ENCODE measurements around the gene GRIK1.

GRIK1 gene

GRCh38 chr21:29671728-29672127, 268.1 kb downstream of the GRIK1 start:
- no peak for DNase-seq (ENCODE audit: low read depth in 2 of 2)

GRCh38 chr21:29670228-29670627, 269.6 kb downstream of the GRIK1 start:
- DNase-seq (ENCODE audit: low read depth in 2 of 2), result no peak

DNA sequence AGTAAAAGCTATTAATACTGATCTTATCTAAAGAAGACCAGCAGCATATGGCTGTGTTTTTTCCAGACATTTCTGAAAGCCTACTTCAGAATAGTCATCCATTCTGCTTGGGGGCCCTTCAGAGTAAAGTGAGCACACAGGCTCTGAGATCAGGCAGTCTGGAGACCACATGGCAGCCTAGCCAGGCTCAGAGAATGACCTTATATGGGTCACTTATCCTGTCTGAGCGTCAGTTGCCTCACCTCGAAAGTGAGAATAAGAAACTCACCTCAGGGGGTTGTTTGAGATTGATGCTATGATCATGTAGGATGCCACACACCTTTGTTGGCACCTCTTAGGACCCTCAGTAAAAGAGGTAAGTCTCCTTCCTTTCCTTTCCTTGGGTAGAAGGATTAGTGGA, 270.4 kb downstream of the GRIK1 start:
- no peak for DNase-seq (ENCODE audit: low read depth in 2 of 2)

DNA sequence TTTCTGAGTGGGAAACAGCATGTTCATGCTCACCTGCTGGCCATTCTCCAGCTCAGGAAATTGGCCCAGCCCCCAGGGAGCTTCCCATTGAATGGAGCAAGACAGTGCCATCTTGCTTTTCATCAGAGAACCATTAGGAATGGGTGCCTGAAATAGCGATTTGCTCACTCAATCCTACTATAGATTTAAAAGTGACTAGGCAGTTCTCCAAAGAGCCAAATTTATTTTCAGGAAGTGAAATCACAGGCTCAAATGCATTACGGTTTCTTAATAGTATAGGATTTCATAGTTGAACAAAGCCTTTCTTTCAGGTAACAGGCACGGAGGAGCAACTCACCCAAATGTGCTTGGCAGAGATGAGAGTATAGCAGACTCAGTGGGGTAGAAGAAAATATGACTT, 272.1 kb downstream of the GRIK1 start:
- no peak for DNase-seq (ENCODE audit: low read depth in 2 of 2)

DNA sequence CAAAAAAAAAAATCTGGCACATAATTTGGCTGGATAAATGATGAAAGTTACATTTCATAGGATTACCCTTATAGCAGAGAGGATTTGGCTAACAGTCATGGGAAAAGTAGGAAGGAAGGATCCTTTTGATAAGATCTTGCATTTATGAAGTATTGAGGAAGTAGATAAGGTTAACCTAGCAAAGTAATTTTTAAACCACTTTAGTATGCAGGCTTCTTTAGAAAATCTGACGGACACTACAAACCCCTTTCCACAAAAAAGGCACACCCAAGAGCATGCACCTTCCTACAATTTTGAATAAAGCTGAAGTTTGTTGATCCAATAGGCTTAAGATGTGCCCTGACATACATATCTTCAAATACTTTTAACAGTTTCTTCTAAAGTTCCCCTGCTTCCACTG, 275.2 kb downstream of the GRIK1 start:
- no peak for DNase-seq (ENCODE audit: low read depth in 2 of 2)

GRCh38 chr21:29661672-29662442, 277.9 kb downstream of the GRIK1 start:
- DNase-seq (ENCODE audit: low read depth in 2 of 2), result no peak

- no peak for DNase-seq (ENCODE audit: low read depth in 2 of 2)
These were observed 279.6 kb downstream of the GRIK1 start for GRCh38 chr21:29660047-29660720.

DNA sequence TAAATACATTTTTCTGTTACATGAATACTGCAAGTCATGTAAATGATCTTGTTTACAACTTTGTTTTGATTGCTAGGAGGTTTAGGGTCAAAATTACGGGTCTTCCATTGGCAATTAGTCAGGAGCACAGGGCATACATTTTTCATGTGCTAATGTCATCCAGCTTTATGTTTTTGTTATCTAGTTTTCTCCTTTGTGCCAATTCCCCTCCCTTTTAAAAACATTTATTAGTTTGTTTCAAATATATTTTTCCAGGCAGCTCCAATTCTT, 280.9 kb downstream of the GRIK1 start:
- no peak for DNase-seq (ENCODE audit: low read depth in 2 of 2)

- no peak for DNase-seq (ENCODE audit: low read depth in 2 of 2)
These were observed 281.4 kb downstream of the GRIK1 start for GRCh38 chr21:29658177-29658933.

DNA sequence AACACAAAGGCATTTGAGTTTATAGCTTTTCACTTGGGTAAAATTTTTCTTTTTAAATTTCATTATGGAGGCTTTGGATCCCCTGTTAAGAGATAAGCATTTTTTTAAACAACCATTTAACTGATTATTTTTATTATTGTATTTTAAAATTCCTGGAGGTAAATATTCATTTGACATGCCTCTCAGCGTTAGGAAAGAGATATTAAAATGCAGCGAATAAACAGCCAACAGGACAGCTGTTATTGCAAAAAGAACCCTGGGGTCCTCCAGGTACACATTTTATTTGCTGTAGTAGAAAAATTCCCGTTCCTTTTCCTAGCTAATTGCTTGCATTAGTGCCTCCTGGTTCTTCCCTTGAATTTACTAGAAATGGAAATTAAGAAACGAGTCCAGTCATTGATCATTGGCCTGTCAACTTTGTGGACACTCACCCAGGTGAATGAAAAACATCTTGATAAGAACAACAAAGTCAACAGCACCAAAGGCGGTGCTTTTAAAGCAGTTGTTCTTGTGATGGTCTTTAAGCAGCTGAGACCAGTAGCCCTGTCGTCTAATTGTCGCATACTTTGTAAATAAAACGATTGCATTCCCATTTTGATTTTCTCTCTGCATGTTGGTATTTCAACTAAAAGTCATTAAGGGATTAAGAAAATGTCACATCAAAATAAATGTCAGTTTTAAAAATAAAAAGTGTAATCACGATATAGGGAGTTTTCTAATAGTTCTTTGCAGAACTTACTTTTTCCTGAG, 282.4 kb downstream of the GRIK1 start:
- DNase-seq (ENCODE audit: low read depth in 2 of 2), result no peak

DNA sequence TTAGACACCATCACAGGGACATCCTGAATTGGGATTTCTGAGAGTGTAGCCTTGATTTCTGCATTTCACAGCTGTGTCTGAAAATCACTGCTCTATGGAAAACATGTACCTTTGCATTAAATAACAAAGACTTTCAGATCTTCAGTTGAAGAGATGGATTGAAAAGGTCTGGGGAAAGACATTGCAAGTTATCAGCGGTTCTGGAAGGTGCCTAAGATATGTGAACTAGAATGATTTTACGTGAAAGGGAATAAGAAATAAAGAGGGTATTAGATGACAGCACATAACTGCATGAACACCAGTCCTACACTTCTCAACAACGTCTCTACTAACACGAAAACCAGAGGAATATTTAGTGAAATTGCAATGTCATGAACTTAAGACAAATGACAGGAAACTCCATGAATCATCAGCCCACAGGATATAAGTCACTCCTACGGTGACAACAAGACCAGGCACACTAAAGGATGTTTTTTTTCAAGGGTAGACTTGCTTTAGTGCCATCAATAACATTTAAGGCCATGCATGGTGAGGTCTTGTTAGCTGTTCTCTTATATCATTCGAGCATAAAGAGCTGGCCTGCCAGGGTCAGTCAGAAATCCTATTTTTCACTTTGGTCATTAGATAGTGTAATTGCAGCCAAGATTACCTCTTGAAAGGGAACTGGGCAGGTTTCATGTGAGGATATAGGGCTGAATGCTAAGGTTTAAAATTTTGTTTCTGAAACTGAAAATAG, 283.1 kb downstream of the GRIK1 start:
- no peak for DNase-seq (ENCODE audit: low read depth in 2 of 2)

GRCh38 chr21:29655577-29655976, 284.2 kb downstream of the GRIK1 start:
- no peak for DNase-seq (ENCODE audit: low read depth in 2 of 2)

DNA sequence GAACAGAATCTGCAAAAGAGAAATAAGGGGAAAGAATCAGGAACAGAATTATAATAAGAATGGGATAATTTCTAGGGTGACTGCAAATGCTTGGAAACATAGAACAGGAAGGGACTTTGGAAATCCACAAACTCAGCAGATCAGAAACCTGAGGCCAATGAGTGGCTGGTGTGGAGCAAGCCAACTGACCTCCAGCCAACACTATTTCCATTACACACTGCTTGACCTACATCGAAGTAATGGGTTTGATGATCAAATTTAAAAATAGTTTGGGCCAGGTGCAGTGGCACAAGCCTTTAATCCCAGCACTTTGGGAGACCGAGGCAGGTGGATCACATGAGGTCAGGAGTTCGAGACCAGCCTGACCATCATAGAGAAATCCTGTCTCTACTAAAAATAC, 284.9 kb downstream of the GRIK1 start:
- no peak for DNase-seq (ENCODE audit: low read depth in 2 of 2)

GRCh38 chr21:29654203-29654602, 285.6 kb downstream of the GRIK1 start:
- no peak for DNase-seq (ENCODE audit: low read depth in 2 of 2)

GRCh38 chr21:29650523-29651022, 289.2 kb downstream of the GRIK1 start:
- DNase-seq (ENCODE audit: low read depth in 2 of 2), result no peak

GRCh38 chr21:29649406-29649814, 290.4 kb downstream of the GRIK1 start:
- no peak for DNase-seq (ENCODE audit: low read depth in 2 of 2)

DNA sequence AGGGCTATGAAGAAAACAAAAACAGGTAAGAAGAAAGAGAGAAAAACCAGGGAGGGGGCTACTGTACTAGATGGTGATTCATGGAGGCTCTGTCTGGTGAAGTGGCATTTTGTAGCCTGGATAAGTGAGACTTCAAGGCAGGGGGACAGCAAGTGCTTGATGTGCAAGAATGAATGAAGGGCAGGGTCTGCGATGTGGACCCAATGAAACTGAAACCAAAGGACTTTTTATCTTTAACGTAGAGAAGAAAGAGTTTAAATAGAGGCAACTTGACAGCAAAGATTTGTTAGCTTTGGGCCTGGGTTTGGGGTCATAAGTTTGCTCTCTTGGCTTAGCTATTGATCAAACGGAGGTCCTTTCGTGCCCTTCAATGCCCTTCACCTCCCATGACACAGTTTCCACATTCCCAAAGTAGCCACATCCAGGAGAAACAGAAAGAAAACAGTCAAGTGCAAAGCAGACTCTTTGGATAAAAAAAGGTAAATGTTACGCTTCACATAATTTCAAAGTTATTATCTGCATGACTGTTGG, 291.0 kb downstream of the GRIK1 start:
- DNase-seq (ENCODE audit: low read depth in 2 of 2), result no peak

DNA sequence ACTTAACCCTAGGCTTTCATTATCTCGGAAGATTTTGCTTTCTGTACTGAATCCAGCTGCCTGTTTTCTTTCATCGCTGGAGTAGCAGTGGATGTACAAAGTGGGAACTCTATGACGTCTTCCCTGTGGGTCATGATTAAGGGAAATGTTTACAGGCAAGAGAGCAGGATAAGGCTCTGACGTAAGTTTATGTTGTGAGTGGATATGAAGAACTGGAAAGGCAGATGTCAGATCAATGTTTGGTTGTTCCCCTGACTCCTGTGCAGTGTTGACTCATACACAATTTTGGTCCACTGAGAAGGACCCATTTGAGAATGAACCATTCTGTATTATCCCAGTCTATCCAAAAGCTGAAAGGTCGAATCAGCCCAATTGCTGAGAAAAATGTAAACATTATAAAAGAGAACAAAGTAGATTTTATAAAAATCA, 292.4 kb downstream of the GRIK1 start:
- no peak for DNase-seq (ENCODE audit: low read depth in 2 of 2)

DNA sequence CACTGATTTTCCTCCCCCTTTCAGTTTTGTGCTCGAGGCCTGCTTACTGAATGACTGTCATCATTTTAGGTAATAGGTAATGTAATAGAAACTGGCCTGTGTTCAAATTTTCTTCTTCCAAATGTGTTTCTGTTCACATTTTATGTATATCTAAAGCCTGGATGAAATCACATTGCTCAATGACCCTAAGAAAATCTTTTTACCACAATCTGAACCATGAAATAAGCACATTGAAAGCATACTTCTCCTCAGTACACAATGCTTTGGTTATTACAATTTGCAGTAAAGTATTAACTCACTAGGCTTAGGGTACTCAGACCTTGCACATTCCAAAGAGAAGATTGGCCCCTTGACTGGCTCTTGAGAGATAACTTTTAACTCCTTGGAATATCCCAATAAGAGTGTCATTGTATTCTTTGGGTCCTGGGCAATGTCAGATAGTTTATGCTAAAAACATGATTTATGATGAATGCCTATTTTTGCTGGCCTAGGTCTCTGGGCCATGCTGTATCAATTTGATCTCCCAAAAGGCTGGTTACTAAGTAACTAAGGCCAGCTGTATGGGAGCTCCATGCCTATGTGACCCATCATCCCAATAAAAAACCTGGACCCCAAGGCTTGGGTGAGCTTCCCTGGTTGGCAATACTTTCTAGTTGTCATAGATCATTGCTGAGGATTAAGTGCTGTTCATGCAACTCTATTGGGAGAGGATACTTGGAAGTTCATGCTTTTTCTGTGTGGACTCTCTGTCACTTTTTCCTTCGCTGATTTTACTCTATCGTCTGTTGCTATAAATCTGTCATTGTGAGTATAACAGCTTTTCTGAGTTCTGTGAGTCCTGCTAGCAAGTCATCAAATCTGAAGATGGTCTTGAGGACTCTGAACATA, 293.9 kb downstream of the GRIK1 start:
- no peak for DNase-seq (ENCODE audit: low read depth in 2 of 2)

DNA sequence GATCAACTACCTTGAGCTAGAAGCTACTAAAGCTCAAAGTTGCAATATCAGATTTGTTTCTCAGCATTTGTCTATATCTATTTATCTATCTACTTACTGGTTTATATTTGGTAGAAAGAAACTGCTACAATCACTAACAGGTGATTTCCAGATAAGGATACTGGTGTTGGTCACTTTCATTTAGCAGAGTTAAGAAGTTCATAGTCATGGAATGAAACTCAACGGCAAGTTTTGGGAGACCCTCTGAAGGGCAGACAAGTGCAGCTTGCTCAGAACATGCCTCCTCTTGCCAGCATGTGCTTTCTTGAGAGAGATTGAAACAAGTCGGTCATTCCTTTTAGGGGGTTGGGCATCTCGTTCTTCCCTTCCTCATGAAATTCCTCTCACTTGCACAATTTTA, 296.5 kb downstream of the GRIK1 start:
- DNase-seq (ENCODE audit: low read depth in 2 of 2), result no peak
